GM19328 (cell line): ENCODE measurements around the gene SRRD.

Source experiments
- ATAC-seq: cut with Tn5 transposase; IDR thresholded peaks from one replicate; pipeline ENCODE4 v1.9.1; 2021; ENCODE audit warnings: mild to moderate bottlenecking, moderate library complexity; ENCODE audit not compliant: unreplicated experiment

Gene SRRD

GRCh38 chr22:26452236-26453016 is 31.3 kb upstream of the SRRD start:
- ATAC-seq, result no peak

- no peak for ATAC-seq
Measured at GRCh38 chr22:26453216-26453615, 30.5 kb upstream of the SRRD start.

GRCh38 chr22:26453812-26454500 is 29.7 kb upstream of the SRRD start:
- no peak for ATAC-seq

DNA sequence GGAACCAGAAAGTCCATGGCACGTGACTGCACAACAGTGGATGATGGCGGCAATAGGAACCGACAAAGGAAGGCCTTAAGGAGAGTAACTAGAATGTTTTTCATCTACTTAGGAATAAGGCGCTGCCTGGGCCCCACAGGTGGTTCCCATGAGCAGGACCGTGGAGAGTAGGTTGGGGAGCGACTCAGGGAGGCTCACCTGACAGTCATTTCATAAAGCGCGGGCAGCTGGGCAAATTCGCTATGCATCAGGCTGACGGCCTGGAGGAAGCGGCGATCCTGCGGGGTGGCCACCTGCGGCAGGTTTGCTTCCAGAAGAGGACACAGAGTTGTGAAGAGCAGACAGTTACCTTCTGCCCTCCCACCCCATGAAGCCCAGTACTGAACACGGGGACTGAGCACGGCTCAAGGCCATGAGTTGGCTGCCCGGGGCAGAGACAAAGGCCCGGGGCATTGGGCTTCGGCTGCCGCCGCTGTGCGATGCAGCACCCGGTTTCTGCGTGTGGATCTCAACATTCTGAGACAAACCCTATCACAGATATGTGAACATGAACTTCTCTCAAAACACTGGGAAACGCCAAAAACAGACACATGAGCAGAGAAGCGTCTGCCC is 25.9 kb upstream of the SRRD start:
- ATAC-seq, result no peak

DNA sequence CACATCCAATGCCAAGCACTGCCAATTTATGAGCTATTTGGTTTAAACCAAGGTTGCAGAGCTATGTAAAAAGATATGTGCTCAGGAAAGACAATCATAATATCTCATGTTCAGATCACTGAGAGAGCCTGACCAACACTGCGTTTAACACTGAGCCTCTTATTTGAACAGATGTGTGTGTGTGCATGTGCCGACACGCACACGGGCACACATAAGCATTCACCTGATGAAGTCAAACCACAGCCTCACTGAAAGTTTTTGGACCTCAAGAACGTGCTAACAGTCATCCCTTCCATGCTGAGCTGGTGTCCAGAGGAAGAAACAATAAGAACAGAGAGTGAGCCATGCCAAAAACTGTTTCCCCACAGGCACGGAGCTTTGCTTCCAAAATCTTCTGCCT is 23.5 kb upstream of the SRRD start:
- no peak for ATAC-seq

DNA sequence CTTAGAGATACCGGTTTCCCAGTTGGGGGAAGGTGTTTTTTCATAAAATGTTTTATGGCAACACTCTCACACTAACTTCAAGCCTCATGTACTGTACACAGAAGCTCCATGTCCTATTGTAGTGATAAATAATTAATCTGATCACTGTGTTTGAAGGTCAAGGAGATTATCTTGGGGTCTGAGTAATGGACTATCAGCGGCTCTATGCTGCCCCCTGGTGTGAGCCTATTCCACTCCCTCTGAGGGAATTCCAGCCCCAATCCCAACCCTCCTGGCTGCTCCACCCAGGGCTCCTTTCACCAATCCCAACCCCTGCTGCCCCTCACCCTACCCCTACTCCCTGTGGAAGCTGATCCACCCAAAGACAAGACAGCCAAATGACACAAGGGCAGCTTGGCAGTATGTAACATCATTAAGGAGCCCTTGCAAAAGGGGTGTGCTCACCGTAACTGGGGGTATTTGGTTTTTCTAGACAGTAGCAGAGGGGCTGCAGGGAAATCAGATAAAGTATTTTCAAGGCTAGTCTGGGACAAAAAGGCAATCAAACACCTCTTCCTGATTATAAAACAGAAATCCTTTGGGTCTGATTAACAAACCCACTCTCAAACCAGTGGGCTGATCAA is 22.4 kb upstream of the SRRD start:
- ATAC-seq, result no peak

DNA sequence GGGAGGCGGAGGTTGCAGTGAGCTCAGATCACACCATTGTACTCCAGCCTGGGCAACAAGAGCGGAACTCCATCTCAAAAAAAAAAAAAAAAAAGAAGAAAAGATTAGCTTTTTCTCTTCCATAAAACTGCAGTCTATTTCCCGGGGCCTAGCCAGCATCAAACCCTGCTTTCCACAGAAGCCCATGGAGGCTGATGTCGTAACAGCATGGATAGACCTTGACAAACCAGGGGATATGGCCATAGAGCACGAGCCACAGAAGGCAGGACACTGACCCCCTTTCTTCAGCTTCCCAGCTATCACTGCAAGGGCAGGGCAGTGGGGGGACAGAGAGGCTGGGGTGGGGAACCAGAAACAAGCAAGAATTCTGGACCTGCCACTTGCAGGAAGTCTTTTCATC is 21.6 kb upstream of the SRRD start:
- no peak for ATAC-seq

DNA sequence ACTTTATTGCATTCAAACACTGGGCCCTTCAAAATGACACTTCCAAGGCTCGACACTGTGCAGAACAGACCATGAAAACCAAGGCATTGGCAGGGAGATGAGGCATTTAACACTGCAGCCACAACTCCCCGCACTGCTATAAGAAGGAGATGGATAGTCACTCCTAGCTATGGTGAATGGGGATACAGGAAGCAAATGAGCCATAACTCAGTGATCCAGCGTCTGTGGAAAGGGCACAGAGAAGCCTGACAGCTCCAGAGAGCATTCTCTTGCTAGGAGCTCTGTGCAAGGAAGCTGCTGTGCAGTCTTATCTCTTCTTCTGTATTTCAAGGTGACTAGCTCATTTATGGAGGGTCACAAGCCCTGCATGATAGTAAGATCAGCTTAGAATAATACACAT is 21.0 kb upstream of the SRRD start:
- no peak for ATAC-seq

DNA sequence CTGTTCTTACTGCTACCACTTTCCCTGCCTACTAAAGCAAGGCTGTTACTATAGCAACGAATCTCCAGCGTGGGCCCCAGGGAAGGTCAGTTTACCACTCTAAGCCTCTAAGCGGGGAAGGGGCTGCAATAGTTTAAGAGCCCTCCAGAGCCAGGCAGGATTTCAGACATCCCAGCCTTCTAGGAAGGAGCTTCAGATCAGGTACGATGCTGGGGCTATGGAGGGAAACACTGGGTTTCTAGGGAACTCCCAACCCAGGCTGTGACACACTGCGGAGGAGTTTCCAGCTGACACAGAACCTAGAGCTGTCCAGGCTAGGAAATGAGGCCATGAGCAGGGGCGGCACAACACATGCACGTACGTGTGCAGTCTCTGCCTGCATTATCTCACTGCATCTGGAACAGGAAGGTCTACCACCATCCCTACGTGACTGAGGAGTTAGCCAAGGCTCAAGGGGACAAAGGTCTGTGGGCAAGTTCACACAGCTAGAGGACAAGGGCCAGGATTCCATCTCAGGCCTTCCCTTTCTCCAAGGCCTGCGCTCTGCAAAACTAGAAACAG is 20.5 kb upstream of the SRRD start:
- no peak for ATAC-seq

DNA sequence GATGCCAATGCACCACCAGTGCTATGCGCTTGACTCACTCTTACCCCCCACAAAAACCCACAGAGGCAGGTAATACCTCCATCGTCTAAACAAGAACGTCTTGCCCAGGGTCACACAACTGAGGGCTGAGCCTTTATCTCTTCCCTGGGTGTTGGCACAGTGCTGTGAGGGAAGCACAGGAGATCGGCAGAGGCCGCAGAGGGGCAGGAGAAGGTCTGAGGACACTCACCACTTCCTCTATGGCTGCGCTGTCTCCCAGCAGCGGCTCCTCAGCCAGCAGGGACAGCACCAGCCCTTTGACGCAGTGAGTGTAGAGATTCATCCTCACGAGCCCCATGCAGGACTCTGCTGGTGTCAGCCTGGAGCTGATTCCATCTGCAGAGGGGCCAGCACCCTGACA is 20.0 kb upstream of the SRRD start:
- no peak for ATAC-seq

DNA sequence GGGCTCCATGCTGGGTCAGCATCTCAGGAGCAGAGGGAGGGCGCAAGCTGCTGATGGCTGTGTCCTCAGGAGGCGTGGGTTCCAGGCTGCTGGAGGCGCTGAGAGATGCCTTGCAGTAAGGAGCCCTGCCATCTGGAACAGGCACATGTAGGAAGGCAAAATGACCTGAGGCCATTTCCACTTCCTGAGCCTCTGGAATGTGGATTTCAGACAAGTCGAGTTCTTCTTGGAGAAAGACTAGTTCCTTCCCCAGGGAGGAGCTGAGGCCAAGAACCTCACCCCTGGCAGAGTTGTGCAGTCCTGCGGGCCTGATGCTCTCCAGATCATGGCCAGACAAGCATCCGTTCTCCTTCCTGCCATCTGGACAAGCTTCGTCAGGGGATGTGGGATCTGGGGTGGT is 19.4 kb upstream of the SRRD start:
- ATAC-seq, result no peak

- no peak for ATAC-seq
Measured at GRCh38 chr22:26466196-26466595, 17.5 kb upstream of the SRRD start.

DNA sequence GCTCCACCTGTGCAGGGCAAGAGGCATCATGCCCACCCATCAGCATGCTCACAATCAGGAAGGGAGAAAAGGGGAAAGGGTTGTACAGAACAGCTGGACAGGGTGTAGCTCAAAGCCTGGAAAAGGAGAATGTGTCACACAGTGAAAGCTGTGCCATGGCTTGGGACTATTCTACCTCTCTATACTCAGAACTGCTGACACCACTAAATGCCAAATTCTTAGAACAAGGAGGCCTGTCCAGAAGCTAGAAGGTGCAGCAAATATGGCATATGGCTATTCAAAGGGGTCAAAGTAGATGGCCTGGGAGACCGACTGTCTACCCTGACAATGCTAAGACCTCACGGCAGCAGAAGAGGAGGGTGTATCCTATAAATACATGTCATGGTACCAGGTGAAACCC is 12.9 kb upstream of the SRRD start:
- ATAC-seq, result no peak

DNA sequence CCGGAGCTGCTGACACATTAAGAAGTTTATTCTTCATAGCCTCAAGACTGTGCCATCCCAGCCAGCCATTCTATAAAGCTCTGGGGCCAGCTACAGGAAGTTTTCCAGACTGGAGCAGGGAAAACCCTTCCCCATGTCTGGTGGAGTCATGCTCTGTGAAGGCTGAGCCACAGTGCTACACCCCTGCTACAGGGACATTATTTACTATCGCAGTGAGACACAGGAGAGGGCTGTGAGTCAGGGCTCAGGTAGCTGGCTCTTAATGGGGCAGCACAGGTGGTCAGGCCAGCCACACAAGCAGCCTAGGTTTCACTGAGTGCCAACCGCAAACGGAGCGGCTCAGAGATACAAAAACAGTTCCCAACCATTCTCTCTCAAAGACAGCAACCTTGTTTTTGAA is 12.2 kb upstream of the SRRD start:
- ATAC-seq, result no peak

DNA sequence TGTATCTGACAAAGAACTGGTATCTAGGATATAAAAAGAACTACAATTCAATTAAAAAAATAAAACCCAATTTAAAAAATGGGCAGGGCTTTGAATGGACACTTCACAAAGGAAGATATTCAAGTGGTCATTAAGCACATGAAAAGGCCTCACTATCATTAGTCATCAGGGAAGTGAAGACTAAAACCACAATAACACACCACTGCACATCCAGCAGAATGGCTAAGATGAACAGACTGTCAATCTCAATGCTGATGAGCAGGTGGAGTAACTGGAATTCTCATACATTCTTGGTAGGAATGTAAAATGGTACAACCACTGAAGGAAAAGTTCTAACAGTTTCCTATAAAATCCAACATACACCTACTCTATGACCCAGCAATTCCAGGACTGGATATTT is 9.0 kb upstream of the SRRD start:
- no peak for ATAC-seq

- ATAC-seq, result no peak
Measured at GRCh38 chr22:26476705-26477340, 6.9 kb upstream of the SRRD start.

- ATAC-seq, result no peak
Measured at GRCh38 chr22:26477341-26477731, 6.3 kb upstream of the SRRD start.

DNA sequence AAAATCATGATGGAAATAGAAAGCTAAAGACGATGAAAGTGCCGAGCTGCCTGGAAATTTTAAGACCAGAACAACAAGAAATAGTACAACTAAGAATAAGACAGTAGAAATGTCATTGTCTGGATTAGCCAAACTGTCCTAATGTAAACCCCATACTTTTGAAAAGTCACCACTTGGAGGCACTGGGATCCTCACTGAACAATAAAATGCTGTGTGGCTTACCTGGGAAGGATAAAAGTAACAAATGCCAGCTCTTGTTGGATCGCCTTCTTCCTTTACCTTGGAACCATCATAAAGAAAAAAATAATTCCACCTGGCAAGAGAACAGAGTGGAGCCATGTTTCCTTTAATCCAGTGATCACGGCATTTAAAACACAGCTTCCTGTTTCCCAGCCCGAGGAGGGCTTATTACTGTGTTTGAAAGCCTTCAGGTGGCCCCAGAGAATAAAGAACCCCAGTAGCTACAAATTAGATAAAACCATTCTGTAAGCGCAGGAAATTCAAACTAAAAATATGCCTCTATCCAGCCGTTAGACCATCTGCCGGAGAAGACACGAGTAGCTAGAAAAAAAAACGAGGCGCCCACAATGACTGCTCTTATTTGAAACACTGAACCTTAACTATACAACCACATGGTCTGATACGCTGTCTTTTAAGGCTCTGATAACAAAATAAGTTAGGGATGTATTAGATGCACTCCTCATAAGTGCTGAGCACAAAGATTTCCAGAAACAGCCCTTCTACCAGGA is 4.5 kb upstream of the SRRD start:
- ATAC-seq, result no peak

DNA sequence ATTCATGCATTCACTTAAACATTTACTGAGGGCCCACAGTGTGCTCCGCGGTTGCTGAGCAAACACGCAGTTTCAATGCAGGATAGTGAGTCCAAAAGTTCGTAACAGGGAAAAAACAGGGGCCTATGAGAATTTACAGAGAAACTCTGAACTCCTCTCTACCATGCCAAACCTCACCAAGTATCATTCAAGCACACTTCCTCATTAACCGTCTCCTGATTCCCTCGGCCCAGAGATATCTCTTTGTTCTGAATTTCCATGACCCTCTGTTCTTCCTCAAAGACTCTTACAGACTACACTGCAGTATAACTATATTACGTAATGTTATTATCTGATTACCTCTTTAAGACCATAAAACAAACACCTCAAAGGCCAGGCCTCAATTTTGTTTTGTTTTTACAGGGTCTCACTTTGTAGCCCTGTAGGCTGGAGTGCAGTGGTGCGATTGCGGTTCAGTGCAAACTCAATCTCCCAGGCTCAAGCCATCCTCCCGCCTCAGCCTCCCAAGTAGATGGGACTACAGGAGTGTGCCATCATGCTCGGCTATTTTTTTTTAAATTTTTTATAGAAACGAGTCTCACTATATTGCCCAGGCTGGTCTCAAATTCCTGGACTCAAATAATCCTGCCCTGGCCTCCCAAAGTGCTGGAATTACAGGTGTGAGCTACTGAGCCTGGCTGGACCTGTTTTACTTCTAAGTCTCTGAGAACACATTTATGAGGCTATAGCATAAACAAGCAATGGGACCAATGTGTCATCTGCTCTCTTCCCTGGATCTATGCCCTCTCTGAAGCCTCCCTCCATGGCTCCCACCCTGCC is 3.7 kb upstream of the SRRD start:
- ATAC-seq, result no peak

DNA sequence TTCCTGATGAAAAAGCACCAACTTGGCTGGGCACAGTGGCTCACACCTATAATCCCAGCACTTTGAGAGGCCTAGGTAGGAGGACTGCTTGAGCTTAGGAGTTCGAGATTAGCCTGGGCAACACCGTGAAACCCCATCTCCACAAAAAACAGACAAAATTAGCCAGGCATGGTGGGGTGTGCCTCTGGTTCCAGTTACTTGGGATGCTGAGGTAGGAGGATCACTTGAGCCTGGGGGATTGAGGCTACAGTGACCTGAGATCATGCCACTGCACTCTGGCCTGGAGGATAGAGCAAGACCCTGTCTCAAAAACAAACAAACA is 3.1 kb upstream of the SRRD start:
- ATAC-seq, result no peak
